Activated T-helper 1 cell treated with Interleukin-2 at 50 U/mL for 16 hours (primary cell): Measurements from ENCODE around the gene TAB3.

ENCODE experiments used
- DNase-seq: peaks from one replicate; pipeline ENCODE4 v3.0.0-alpha.2; 2020; ENCODE audit warnings: low read depth

TAB3 gene, protein sequence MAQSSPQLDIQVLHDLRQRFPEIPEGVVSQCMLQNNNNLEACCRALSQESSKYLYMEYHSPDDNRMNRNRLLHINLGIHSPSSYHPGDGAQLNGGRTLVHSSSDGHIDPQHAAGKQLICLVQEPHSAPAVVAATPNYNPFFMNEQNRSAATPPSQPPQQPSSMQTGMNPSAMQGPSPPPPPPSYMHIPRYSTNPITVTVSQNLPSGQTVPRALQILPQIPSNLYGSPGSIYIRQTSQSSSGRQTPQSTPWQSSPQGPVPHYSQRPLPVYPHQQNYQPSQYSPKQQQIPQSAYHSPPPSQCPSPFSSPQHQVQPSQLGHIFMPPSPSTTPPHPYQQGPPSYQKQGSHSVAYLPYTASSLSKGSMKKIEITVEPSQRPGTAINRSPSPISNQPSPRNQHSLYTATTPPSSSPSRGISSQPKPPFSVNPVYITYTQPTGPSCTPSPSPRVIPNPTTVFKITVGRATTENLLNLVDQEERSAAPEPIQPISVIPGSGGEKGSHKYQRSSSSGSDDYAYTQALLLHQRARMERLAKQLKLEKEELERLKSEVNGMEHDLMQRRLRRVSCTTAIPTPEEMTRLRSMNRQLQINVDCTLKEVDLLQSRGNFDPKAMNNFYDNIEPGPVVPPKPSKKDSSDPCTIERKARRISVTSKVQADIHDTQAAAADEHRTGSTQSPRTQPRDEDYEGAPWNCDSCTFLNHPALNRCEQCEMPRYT

DNA sequence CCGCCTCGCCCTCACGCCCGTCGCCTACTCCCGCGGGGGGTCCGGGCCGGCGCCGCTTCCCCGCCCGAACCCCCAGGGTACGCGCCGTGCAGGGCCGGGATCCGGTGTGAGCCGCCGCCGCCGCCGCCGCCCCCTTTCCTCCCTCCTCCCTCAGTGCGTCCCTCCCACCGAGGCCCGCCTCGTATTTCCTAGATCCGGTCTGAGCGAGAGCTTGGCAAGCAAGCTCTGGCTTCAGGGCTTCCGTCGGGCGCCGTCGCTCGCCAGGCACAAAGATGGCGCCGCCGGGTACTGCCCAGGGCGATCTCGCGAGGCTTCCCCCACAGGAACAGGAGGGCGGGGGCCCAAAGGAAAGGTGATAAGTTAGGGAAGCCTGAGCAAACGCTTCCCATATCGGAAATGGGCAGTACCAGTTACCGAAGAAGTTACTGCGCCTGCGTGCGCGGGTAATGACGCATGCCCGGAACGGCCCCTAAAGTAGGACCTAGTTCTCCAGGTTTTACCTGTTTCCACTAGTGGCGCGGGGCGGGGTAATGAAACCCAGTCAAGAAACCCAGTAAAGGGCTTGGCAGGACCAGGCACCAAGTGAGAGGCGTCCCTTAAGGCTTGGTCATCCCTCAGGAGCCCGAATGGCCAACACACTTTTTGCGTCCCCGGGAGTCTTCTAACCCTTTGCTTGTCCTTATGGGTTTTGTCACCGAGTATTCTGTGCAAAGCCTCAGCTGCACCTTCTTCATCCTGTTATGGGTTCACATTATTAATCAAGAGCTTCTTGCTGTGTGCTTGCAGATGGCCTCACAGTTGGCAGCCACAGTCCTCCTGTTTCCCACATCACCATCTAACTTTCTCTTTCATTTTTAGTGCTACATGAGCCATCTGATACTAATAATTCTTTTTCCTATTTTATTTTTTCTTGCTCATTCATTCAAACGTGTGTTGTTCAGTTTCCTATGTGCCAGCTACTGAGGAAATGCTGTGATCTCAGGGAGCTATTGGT, at the start of gene TAB3:
Gene TAB3 (minus strand): TSS at position 108 of the 994 bp plus-strand sequence. CDS start 29,666 bp downstream, outside the sequence.
- peak; percentile 85 for DNase-seq

DNA sequence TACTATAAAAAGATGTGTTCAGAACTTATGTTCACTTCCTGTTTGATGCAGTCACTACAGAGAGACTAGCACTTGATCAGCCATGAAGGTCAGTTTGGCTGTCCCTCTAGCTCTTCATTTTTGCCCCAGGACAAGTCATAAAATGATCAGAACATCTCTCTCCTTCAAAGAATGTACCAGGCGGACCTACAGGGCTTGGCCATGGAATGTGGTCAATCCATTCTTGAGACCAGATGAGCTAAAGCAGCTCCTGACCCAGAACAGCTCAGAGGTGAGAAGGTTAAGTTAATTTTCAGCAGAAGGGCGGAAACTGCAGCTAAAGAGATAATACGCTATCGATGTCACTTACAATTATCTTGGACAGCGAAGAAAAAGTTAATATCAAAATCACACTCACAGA, 49.2 kb upstream of the TAB3 start:
- DNase-seq = no peak

DNA sequence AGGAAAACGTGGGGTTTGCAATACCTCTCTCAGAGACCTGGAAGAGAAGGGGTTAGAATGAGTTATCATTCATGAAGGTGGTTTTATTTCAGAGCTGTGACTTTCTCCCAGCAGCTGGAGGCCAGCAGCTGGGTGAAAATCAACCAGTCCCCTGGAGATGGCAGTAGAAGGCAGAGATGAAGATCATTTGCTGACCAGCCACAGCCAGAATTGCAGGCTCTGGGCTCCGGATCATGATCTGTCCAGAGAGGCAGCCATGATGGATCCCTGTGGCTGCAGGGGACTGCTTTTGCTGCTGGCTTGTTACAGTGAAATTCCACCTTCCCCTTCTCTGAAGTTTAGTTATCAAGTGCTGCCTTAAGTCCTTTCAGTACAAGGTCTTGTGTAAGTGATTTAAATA, 46.9 kb upstream of the TAB3 start:
- DNase-seq = no peak

DNA sequence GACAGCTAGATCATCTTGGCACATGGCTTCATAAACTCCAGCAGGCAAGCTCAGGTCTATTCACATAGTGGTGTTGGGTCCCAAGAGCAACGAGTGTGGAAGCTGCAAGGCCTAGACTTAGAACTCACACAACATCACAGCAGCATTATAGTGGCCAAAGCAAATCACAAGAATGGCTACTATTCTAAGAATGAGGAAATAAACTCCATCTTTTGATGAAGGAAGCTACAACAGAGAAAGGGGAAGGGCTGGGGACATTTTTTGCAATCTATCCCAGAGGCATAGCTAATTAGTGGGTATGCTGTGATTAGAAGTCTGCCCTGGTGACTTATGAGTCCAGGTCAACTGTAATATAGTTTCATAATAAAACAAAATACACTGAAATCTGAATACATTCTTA, 42.9 kb upstream of the TAB3 start:
- DNase-seq = no peak

DNA sequence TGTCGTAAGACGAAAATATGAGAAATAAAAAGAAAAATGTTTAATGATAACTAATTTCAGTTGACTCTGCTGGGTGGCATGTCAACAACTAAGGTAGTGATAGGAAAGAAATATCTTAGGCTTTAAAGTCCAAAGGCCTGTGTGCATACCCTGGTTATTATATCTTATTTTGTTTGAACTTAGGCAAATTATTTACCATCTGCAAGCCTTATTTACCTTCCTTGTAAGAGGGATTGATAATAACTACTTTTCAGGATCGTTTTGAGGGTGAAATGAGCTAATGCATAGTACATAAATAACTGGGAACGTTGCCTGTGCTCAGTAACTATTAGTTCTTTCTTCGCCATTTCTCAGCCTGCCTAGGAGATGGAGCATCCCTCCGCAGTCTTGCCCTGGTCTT, 41.6 kb upstream of the TAB3 start:
- DNase-seq = no peak

DNA sequence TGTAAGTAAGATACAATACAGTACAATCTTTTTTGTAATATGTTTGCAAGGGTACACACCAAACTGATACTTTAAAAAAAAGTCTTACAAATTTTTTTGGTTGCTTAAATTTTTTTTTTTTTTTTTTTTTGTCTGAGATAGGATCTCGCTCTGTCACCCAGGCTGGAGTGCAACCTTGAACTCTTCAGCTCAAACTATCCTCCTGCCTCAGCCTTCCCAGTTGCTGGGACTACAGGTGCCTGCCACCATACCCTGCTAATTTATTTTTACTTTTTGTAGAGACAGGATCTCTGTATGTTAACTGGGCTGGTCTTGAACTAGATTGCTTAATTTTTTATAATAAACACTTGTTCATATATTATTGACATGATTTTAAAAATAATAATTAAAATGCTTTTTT, 41.1 kb upstream of the TAB3 start:
- no peak for DNase-seq

DNA sequence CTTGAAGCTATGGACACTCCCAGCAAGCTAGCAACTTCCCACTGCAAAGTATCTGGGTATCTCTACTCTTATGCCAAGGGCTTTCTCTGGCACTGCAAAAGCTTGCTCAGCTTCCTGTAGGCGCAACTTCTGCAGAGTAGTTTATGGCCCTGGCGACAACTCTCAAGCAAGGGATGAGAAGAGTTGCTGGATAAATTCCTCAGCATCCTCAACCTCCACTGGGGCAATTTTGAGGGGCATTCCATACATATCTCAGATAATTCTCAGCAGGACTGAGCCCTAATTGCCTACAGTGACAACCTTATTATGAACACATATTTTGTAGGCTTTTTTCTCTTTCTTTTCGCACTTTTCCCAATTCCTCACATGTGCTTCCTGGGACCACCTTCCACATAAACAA, 31.2 kb upstream of the TAB3 start:
- DNase-seq = no peak

DNA sequence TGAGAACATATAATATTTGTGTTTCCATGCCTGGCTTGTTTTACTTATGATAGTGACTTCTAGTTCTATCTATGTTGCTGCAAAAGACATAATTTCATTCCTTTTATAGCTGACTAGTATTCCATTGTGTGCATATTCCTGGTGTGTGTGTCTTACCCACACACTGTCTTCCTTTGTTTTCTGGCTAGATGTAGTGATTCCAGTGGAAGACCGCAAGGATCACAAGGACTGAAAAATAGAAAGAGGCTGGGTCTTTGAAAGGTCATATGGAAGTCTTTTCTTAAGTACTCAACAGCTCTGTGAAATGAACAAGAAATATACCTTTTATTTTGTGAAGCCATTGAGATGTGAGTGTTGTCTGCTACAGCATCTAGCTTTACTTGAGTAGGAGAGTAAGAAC, 29.4 kb upstream of the TAB3 start:
- no peak for DNase-seq

DNA sequence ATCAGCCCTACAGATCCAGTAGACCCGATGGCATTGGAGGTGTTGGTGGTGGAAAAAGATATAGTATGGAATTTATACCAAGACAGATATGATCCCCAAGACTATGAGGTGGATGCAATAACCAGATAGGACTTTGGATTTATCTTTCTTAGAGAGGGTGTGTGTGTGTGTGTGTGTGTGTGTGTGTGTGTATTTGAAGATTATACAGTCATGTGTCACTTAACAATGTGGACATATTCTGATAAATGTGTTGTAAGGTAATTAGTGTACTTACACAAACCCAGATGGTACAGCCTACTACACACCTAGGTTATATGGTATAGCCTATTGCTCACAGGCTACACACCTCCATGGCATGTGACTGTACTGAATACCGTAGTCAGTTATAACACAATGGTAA, 24.4 kb upstream of the TAB3 start:
- DNase-seq = no peak

DNA sequence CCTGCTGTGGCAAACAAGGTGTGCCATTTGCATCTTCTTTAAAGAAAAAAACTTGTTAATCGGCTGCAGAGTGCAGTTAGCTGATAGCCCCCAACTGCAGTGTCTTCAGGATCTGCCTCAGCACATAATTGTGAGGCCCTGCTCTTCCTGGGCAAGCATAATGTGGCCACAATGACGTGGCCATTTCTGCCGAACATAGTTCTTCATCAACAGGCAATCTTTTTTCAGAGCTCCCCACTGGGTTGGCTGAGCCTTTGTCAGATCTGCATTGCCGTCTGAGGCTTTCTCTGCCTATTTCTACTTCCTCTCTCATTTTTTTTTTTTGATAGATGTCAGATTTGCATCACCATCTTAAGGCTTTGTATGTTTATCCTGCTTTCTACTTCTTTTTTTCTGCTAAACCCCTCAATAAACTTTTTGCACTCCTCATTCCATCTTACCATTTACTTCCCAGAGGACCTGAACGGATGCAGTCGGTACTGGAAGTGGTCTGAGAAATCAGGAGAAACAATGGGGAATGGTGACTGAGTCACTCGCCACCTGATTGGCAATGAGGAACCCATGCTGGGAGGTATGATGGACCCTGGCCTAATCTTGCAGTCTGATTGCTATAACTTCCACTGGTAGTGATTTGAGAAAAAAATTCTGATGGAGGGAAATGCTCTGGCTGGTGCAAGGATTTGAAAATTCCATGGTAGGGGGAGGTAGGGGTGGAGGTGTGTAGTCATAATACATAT, 21.2 kb upstream of the TAB3 start:
- no peak for DNase-seq

DNA sequence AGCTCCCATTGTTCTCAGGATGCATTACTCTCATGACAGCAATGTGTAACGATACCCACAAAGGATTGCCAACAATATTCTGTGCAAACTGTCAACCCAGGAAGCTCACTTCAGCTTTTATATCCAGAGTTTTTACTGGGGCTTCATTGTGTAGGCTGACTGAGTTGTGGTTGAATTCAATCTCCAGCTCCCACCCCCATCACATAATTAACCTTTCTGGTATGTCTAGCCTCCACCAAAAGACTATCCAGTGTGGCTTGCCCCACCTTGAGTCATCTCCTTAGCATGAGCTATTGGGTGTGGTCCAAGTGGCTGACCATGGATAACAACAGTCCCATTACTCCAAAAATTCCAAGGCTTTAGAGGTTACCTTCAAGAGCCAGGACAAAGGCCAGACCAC, 17.7 kb upstream of the TAB3 start:
- no peak for DNase-seq

DNA sequence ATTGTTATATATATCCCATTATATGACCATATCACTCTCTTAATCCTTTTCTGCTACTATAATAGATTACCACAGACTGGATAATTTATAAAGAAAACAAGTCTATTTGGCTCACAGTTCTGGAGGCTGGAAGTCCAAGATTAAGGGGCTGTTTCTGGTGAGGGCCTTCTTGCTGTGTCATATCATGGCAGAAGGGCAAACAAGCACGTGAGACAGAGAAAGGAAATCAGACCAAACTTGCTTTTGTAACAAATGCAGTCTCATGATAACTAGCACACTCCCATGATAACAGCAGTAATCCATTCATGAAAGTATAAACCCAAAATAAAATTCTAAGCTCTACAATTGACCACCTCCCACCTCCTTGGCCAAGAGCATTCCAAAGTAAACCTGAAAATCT, 16.3 kb upstream of the TAB3 start:
- DNase-seq = no peak

DNA sequence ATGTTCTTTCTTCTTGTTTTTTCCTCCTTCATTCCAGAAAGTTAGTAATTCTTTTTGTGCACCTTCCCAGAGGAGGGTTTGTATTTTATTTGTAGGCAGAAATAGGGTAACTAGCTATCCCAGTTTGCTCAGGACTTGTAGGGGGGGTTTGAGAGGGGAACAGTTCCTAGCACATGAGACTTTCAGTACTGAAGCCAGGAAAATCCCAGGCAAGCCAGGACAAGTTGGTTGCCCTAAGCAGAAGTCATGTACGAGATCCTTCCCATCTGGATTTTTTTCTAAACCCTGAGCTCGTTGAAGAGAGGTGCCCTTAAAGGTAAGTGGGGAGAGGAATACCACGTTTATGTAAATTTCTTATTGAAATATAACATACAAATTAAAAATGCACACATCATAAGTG, 15.6 kb upstream of the TAB3 start:
- no peak for DNase-seq

DNA sequence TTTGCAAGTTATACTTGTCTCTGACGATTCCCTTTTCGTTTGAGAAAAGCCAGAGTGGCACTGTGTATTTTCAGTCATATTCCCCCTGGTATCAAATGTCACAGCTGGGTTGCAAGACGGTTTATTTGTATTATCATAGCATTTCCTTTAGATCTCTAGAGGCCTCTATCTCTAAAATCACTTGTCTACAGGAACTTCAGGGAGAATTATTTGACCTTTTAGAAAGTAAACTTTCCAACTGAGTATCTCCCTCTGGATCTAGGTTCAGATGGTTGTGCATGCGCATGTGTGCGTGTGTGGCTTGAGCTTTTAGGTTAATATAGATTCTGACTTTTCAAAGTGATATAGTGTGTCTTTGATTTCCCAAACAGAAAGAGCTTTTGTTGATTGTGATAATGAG, 15.1 kb upstream of the TAB3 start:
- DNase-seq = no peak

DNA sequence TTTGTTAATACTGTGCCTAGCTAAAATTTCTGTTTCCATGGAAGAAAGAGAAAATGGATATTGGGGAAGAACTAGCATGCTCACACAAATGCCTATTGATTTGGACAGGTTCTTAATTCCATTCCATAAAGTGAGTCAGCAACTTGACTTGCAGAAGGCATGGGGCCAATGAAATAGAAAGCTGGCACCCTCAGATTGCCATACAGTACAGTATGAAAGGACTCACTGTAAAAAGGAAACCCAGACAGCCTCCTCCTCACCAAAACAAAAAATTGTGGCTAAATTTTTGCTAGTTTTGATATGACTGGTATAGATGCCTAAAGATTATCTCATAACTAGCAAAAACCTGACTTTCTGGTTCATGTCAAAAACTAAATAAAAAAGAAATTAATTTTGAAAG, 11.2 kb upstream of the TAB3 start:
- no peak for DNase-seq

DNA sequence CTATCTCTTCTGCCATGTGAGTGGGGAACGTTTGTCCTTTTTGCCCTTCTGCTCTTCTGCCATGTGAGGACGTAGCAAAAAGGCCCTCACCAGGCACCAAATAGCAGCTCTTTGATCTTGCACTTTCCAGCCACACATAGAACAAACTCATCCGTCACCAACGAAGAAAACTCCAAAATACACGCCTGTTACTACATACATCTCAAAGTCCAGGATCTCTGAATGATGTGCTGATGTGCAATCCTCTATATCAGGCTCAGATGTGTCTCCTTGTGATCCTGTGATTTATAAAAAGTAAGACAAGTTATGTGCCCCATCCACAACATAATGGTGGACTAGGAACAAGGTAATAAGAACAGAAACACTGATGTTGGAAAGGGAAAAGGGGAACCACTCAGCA, 9.8 kb upstream of the TAB3 start:
- DNase-seq = no peak

DNA sequence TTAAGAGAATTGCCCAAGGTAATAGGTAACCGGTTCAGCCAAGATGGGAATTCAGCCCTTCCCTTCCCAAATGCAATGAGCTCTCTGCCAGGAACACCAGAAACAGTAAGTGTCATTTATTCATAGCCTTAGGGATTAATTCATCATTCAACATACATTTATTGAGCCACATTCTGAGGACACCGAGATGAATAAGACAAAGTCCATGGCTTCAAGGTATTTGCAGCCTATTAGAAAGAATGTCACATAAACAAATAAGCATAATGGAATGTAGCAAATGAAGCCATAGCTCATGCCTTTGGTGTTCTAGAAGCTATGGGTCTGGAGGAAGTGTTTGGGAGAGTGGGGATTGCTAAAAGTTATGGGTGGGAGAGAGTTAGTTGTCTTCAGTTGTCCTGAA, 6.3 kb upstream of the TAB3 start:
- DNase-seq = no peak

DNA sequence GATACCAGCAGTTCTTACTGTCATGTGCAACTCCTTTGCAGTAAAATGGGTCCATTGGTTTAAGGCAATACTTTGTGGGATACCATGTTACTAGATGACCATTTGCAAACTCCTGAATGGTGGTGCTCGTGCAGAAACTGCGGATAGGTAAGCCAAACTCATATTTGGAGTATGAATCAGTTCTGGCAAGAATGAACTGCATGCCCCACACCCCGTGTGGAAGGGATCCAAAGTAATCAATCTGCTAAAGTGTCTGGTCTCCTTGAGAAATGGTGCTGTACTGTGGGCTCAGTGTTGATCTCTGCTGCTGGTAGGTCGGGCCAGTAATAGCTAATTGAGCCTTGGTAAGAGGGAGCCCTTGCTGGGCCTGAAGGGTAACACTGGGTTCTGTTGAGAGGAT, 4.2 kb upstream of the TAB3 start:
- DNase-seq = no peak

DNA sequence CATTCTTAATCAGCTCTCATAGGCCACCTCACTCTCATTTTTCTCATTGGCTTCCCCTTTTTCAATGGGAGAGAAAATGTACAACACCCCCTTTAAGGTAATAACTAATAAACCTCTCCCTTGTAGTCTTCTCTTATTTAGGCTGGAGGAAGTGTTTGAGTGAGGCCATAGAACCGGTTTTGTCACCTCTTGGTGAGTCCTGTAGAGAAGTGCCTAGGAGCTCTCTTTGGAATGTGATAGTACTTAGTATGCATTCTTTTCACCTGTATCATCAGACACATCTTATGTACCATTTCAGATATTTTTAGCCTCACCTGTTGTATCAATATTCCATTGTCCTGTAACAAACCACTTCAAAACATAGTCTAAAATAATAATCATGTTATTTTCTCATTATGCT, 3.5 kb upstream of the TAB3 start:
- DNase-seq = no peak

DNA sequence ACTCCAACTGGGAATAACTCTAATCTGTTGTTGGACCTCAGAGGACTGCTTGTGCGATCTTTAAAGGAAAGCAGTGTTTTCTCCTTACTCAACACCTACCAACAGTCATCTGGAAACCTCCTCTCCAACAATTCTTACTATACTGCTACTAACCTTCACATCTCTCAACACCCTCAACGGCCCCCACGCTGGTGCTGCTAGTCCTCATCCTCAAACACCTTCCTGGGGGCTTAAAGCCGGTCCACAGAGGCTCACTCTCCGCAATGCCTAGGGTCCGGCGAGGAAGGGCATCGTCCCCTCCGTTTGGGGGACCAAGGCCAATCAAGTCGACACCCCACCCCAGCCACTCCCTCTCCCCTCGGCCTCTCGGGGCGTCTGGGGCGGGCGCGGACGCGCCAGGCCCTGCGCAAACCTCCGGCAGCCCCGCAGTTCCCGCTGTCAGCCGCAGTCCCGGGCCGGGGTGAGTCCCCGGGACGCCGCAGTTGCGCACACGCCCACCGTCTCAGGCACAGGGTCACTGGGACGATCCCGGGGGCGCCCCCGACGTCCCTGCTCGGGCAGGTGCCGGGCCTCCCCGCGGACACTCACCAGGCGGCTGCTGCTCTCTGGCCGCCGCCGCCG, 418 bp downstream of the TAB3 start:
- DNase-seq = no peak

DNA sequence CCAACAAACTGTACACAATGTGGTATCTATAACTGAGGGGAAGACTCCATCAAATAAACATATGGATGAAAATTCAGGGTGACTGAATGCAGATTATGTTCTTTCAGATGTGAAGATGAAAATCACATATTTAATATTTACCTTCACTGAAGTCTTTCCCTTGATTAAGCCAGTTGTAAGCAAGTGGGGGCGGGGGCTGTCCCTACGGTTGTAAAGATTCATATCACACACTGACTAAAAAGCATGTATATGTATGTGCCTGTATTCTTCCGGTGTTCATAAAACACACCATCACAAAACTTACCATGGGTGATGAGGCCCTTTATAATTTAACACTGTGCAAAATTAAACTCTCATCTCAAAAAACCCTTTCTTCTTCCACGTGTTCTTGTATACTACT, 1.3 kb downstream of the TAB3 start:
- DNase-seq = no peak
